ENCODE results near the gene ISG15. TPM values are rescaled to one million over a fixed set of nuclear protein-coding genes. Genes with fewer than 3 reads are reported as not detected.

Gene ISG15
- total and polyA plus RNA-seq, 4 experiments from 2014 or later = 31.6 to 309 (median 123) TPM

GRCh38 chr1:966704-967300 lies 46.5 kb upstream of the ISG15 start:
- Mint-ChIP-seq H3K4me1 (peaks cover 0 to 14% (median 3%) of the 10 kb centered on the region in 4 donors), H3K27ac (peak overlapping the region in 3 of 7 donors; percentile 41 to 53 (median 52)), H3K27me3 (peaks cover 1 to 2% of the 10 kb centered on the region in 2 donors), H3K36me3 (no peaks in the 10 kb centered on the region), H3K9me3 (no peaks in the 10 kb centered on the region), H3K4me3 (peak overlapping the region; percentile 76 to 91 (median 81))
- CTCF ChIA-PET (ENCODE audit: partially characterized antibody) = interaction anchor here (0.9 to 1.7 kb wide), 4 partner anchors 8 to 97 kb away, joined by 3 to 9 read pairs (median 5); partner anchors contain the start of gene NOC2L
- intact Hi-C loops (cut with micrococcal nuclease) = no loop called here
- POLR2A ChIA-PET (ENCODE audit: partially characterized antibody) = interaction anchor here (0.7 to 1.3 kb wide), 8 partner anchors 8 to 382 kb away, joined by 3 to 11 read pairs (median 6); partner anchors contain the start of genes ISG15 and NOC2L
- Histone ChIP-seq H3K27ac (ENCODE audit: low read depth, low read length) (peak overlapping the region; percentile 67), H3K9me3 (ENCODE audit: control insufficient read depth in 1 of 2, low read length in 2 of 2) (no peaks in the 10 kb centered on the region), H3K4me1 (ENCODE audit: insufficient read depth, low read length) (peaks cover 18% of the 10 kb centered on the region), H3K4me3 (ENCODE audit: low read length in 2 of 2) (peak overlapping the region; percentile 47 to 67), H3K27me3 (ENCODE audit: insufficient read depth, low read length) (no peaks in the 10 kb centered on the region), H3K36me3 (ENCODE audit: insufficient read depth, low read length) (no peaks in the 10 kb centered on the region)
- DNase-seq = peak; percentile 53 to 79 (median 61)

GRCh38 chr1:967466-968343 lies 45.6 kb upstream of the ISG15 start:
- CTCF ChIA-PET (ENCODE audit: partially characterized antibody) = interaction anchor here (1.5 to 1.7 kb wide), 2 partner anchors 8 to 62 kb away, joined by 7 to 9 read pairs; no protein-coding TSS in a partner anchor
- DNase-seq = no peak
- peak overlapping the region in 1 of 2 donors; percentile 67 for H3K4me3 ChIP-seq (ENCODE audit: low read length in 2 of 2)
- peaks cover 18% of the 10 kb centered on the region for H3K4me1 ChIP-seq (ENCODE audit: insufficient read depth, low read length)
- peak overlapping the region in 3 of 8 donors; percentile 13 to 31 (median 26) for H3K4me3 Mint-ChIP-seq
- no peaks in the 10 kb centered on the region for H3K9me3 Mint-ChIP-seq
- peaks cover 0 to 14% (median under 1%) of the 10 kb centered on the region in 4 donors for H3K4me1 Mint-ChIP-seq
- intact Hi-C loops (cut with micrococcal nuclease) = no loop called here
- POLR2A ChIA-PET (ENCODE audit: partially characterized antibody) = interaction anchor here (0.6 to 1.3 kb wide), 6 partner anchors 8 to 93 kb away, joined by 3 to 11 read pairs (median 8); partner anchors contain the start of genes ISG15 and NOC2L
- no peaks in the 10 kb centered on the region for H3K9me3 ChIP-seq (ENCODE audit: control insufficient read depth in 1 of 2, low read length in 2 of 2)
- no peaks in the 10 kb centered on the region for H3K36me3 ChIP-seq (ENCODE audit: insufficient read depth, low read length)
- no peak overlapping the region for H3K27ac Mint-ChIP-seq
- H3K36me3 Mint-ChIP-seq = no peaks in the 10 kb centered on the region
- H3K27me3 Mint-ChIP-seq = peaks cover 1 to 2% of the 10 kb centered on the region in 2 donors
- H3K27ac ChIP-seq (ENCODE audit: low read depth, low read length) = no peak overlapping the region
- no peaks in the 10 kb centered on the region for H3K27me3 ChIP-seq (ENCODE audit: insufficient read depth, low read length)

- no peaks in the 10 kb centered on the region for H3K36me3 Mint-ChIP-seq
- peak overlapping the region in 2 of 8 donors; percentile 27 to 50 for H3K4me3 Mint-ChIP-seq
- Histone ChIP-seq H3K9me3 (ENCODE audit: control insufficient read depth in 1 of 2, low read length in 2 of 2) (no peaks in the 10 kb centered on the region), H3K27me3 (ENCODE audit: insufficient read depth, low read length) (no peaks in the 10 kb centered on the region), H3K4me3 (ENCODE audit: low read length in 2 of 2) (no peak overlapping the region), H3K27ac (ENCODE audit: low read depth, low read length) (no peak overlapping the region), H3K4me1 (ENCODE audit: insufficient read depth, low read length) (peaks cover 18% of the 10 kb centered on the region), H3K36me3 (ENCODE audit: insufficient read depth, low read length) (no peaks in the 10 kb centered on the region)
- H3K4me1 Mint-ChIP-seq = peaks cover 0 to 14% (median under 1%) of the 10 kb centered on the region in 4 donors
- DNase-seq = no peak
- intact Hi-C loops (cut with micrococcal nuclease) = no loop called here
- H3K27ac Mint-ChIP-seq = peak overlapping the region in 1 of 7 donors; percentile 59
- peaks cover 1 to 2% of the 10 kb centered on the region in 2 donors for H3K27me3 Mint-ChIP-seq
- no peaks in the 10 kb centered on the region for H3K9me3 Mint-ChIP-seq
- POLR2A ChIA-PET (ENCODE audit: partially characterized antibody) = no interaction called here
- CTCF ChIA-PET (ENCODE audit: partially characterized antibody) = interaction anchor here (1.8 kb wide), 1 partner anchor 15 kb away, joined by 4 read pairs; no protein-coding TSS in a partner anchor
Measured at GRCh38 chr1:969260-969855, 43.9 kb upstream of the ISG15 start.

GRCh38 chr1:970242-970972 lies 42.9 kb upstream of the ISG15 start:
- intact Hi-C loops (cut with micrococcal nuclease) = no loop called here
- DNase-seq = no peak
- Histone ChIP-seq H3K4me3 (ENCODE audit: low read length in 2 of 2) (no peak overlapping the region), H3K9me3 (ENCODE audit: control insufficient read depth in 1 of 2, low read length in 2 of 2) (no peaks in the 10 kb centered on the region), H3K27ac (ENCODE audit: low read depth, low read length) (no peak overlapping the region), H3K36me3 (ENCODE audit: insufficient read depth, low read length) (no peaks in the 10 kb centered on the region), H3K4me1 (ENCODE audit: insufficient read depth, low read length) (peaks cover 17% of the 10 kb centered on the region), H3K27me3 (ENCODE audit: insufficient read depth, low read length) (no peaks in the 10 kb centered on the region)
- Mint-ChIP-seq H3K9me3 (no peaks in the 10 kb centered on the region), H3K4me3 (no peak overlapping the region), H3K27me3 (peaks cover 1 to 2% of the 10 kb centered on the region in 2 donors), H3K36me3 (no peaks in the 10 kb centered on the region), H3K27ac (no peak overlapping the region), H3K4me1 (peaks cover 0 to 14% (median under 1%) of the 10 kb centered on the region in 4 donors)
- POLR2A ChIA-PET (ENCODE audit: partially characterized antibody) = interaction anchor here (0.9 to 1.1 kb wide), 2 partner anchors 11 to 65 kb away, joined by 3 read pairs; partner anchors contain the start of gene NOC2L
- CTCF ChIA-PET (ENCODE audit: partially characterized antibody) = interaction anchor here (1.8 kb wide), 1 partner anchor 14 kb away, joined by 4 read pairs; no protein-coding TSS in a partner anchor

DNA sequence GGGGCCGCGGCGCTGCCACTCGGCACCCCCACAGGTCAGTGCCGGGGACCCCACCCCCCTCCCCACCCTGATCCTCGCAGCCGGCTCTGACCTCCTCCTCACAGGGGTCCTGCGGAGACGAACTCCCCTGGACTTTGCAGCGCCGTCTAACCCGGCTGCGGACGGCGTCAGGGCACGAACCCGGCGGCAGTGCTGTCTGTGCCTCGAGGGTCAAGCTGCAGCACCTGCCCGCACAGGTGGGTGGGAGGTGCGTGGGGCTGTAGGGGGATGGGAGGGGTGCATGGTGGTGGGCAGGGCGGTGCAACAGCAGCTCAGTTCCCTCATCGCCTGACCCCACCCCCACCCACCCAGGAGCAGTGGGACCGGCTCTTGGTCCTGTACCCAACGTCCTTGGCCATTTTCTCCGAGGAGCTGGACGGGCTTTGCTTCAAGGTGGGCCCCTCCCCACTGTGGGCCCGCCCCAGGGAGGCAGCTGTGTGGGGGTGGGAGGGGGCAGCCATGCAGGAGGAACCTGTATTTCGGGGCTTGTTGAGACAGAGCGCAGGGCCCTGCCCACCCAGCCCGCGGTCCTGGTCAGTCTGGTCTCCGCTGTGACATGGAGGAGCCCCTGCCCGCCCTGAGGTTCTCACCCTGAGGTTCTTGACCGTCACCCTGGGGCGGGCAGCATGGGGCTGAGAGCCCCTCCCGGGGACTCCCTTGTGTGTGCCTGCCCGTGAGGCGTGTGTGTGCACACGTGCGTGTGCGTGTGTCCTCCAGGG lies 42.1 kb upstream of the ISG15 start:
- Mint-ChIP-seq H3K4me3 (no peak overlapping the region), H3K9me3 (no peaks in the 10 kb centered on the region), H3K36me3 (no peaks in the 10 kb centered on the region), H3K27ac (no peak overlapping the region), H3K4me1 (peaks cover 4 to 16% (median 5%) of the 10 kb centered on the region in 4 donors), H3K27me3 (peaks cover 1 to 7% of the 10 kb centered on the region in 2 donors)
- Histone ChIP-seq H3K27ac (ENCODE audit: low read depth, low read length) (no peak overlapping the region), H3K27me3 (ENCODE audit: insufficient read depth, low read length) (no peaks in the 10 kb centered on the region), H3K4me3 (ENCODE audit: low read length in 2 of 2) (no peak overlapping the region), H3K4me1 (ENCODE audit: insufficient read depth, low read length) (peaks cover 16% of the 10 kb centered on the region), H3K36me3 (ENCODE audit: insufficient read depth, low read length) (no peaks in the 10 kb centered on the region), H3K9me3 (ENCODE audit: control insufficient read depth in 1 of 2, low read length in 2 of 2) (no peaks in the 10 kb centered on the region)
- CTCF ChIA-PET (ENCODE audit: partially characterized antibody) = interaction anchor here (1.8 kb wide), 1 partner anchor 13 kb away, joined by 4 read pairs; no protein-coding TSS in a partner anchor
- no peak for DNase-seq
- intact Hi-C loops (cut with micrococcal nuclease) = no loop called here
- POLR2A ChIA-PET (ENCODE audit: partially characterized antibody) = interaction anchor here (1.1 kb wide), 1 partner anchor 66 kb away, joined by 3 read pairs; no protein-coding TSS in a partner anchor
